Subcutaneous abdominal adipose tissue (tissue), 5 donors: Measurements from ENCODE around the gene IGLL1.
A peak's percentile ranks its signal among the peaks of the same experiment; 100 is the strongest.
"Not testable (repeated sequence)": the region's sequence is repeated elsewhere in the genome, so short reads cannot be mapped to it uniquely, and the experiment has no call there.

Experiments used
- H3K27ac ChIP-seq: one replicate; pipeline ENCODE4 v1.7.0; 2013; ENCODE audit warnings: low read depth, mild to moderate bottlenecking, inconsistent platforms, low read length, moderate library complexity
- H3K27me3 ChIP-seq, 5 donors: one replicate each; pipeline ENCODE4 v1.7.0; 2013; ENCODE audit warnings: low read length in 5 of 5, inconsistent platforms in 1 of 5; ENCODE audit not compliant: control insufficient read depth in 5 of 5, insufficient read depth in 4 of 5
- H3K36me3 ChIP-seq, 5 donors: one replicate each; pipeline ENCODE4 v1.7.0; 2013; ENCODE audit warnings: low read length in 5 of 5; ENCODE audit not compliant: control insufficient read depth in 5 of 5, insufficient read depth in 5 of 5
- H3K4me1 ChIP-seq, 5 donors: one replicate each; pipeline ENCODE4 v1.7.0; 2013; ENCODE audit warnings: low read length in 5 of 5, mild to moderate bottlenecking in 3 of 5, moderate library complexity in 1 of 5; ENCODE audit not compliant: control insufficient read depth in 5 of 5, insufficient read depth in 5 of 5
- H3K4me3 ChIP-seq, 5 donors: one replicate each; pipeline ENCODE4 v1.7.0; 2013; ENCODE audit warnings: low read length in 5 of 5, low read depth in 1 of 5
- H3K9ac ChIP-seq, 5 donors: one replicate each; pipeline ENCODE4 v1.7.0; 2013; ENCODE audit warnings: low read length in 5 of 5, mild to moderate bottlenecking in 4 of 5, moderate library complexity in 3 of 5
- H3K9me3 ChIP-seq, 5 donors: one replicate each; pipeline ENCODE4 v1.7.0; 2013; ENCODE audit warnings: low read length in 5 of 5; ENCODE audit not compliant: control insufficient read depth in 5 of 5
- donor health status: healthy.
- donor health status: healthy.
- donor health status: healthy.
- donor health status: healthy.
- donor health status: healthy.

The IGLL1 gene

GRCh38 chr22:23565305-23565914 is 14.7 kb downstream of the IGLL1 start:
- no peaks in the 10 kb centered on the region for H3K36me3 ChIP-seq
- H3K9me3 ChIP-seq: no peaks in the 10 kb centered on the region
- peaks cover 0 to 10% (median 9%) of the 10 kb centered on the region in 5 donors for H3K4me1 ChIP-seq
- H3K27ac ChIP-seq: no peak overlapping the region
- peak overlapping the region; percentile 19 to 59 (median 48) for H3K4me3 ChIP-seq
- H3K9ac ChIP-seq: peak overlapping the region in 2 of 5 donors; percentile 14 to 31
- peaks cover 11 to 40% (median 31%) of the 10 kb centered on the region in 5 donors for H3K27me3 ChIP-seq

GRCh38 chr22:23564276-23564675 is 15.8 kb downstream of the IGLL1 start:
- Histone ChIP-seq H3K9me3 (no peaks in the 10 kb centered on the region), H3K9ac (no peak overlapping the region)

DNA sequence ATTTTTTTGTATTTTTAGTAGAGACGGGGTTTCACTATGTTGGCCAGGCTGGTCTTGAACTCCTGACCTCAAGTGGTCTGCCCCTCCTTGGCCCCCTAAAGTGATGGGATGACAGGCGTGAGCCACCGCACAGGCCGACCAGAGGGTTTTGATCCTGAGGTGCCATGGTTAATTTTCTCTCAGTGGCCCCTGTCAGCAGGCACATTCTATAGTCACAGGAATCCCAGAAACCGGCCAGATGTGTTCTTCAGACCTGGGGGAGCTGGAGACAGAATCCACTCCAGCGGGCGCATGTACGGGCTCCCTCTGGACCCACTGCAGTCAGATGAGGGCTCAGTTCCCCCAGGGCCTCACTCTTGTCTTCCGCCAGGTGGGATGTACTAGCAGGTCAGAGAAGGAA is 17.0 kb downstream of the IGLL1 start:
- H3K36me3 ChIP-seq: no peaks in the 10 kb centered on the region
- peaks cover 11 to 40% (median 29%) of the 10 kb centered on the region in 5 donors for H3K27me3 ChIP-seq
- H3K4me3 ChIP-seq: no peak overlapping the region

More at GRCh38 chr22:23564276-23564675, 15.8 kb downstream of the IGLL1 start:
- Histone ChIP-seq H3K4me3 (no peak overlapping the region), H3K27me3 (peaks cover 11 to 40% (median 29%) of the 10 kb centered on the region in 5 donors), H3K4me1 (peaks cover 0 to 10% (median 9%) of the 10 kb centered on the region in 5 donors), H3K36me3 (no peaks in the 10 kb centered on the region), H3K27ac (no peak overlapping the region)

DNA sequence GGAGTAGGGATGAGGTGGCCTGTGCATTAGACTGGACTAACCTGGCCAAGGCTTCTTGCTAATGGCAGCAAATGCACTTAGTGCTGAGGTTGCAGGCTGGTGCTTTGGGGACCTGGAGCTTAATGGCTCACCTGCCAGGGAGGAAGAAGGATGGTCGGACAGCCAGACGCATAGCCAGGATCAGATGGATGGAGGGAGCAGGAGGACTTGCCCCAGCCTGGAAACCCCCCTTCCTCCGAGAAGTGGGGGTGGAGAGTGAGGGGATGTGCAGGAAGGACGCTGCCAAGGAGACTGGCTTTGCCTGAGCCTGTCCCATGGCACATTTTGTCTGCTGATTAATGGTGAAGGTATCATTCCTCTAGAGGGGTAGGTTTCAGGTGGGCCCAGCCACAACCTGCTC is 17.9 kb downstream of the IGLL1 start:
- no peak overlapping the region for H3K9ac ChIP-seq
- peaks cover 11 to 39% (median 29%) of the 10 kb centered on the region in 5 donors for H3K27me3 ChIP-seq
- peaks cover 0 to 10% (median 9%) of the 10 kb centered on the region in 5 donors for H3K4me1 ChIP-seq
- no peak overlapping the region for H3K27ac ChIP-seq
- no peaks in the 10 kb centered on the region for H3K9me3 ChIP-seq
- no peaks in the 10 kb centered on the region for H3K36me3 ChIP-seq
- H3K4me3 ChIP-seq: no peak overlapping the region

More for the DNA sequence above, 17.0 kb downstream of the IGLL1 start:
- Histone ChIP-seq H3K4me1 (peaks cover 0 to 10% (median 9%) of the 10 kb centered on the region in 5 donors), H3K9me3 (no peaks in the 10 kb centered on the region), H3K9ac (no peak overlapping the region), H3K27ac (no peak overlapping the region)

- H3K4me1 ChIP-seq, H3K9ac ChIP-seq, H3K36me3 ChIP-seq, H3K9me3 ChIP-seq, H3K27ac ChIP-seq, H3K4me3 ChIP-seq: not testable (repeated sequence)
- peaks cover 12 to 32% (median 26%) of the 10 kb centered on the region in 5 donors for H3K27me3 ChIP-seq
Measured at GRCh38 chr22:23561025-23561510, 19.0 kb downstream of the IGLL1 start.

GRCh38 chr22:23560215-23560614 is 19.9 kb downstream of the IGLL1 start:
- not testable (repeated sequence) for H3K9ac ChIP-seq, H3K27ac ChIP-seq, H3K9me3 ChIP-seq, H3K4me3 ChIP-seq, H3K36me3 ChIP-seq, H3K4me1 ChIP-seq
- H3K27me3 ChIP-seq: peaks cover 6 to 26% (median 17%) of the 10 kb centered on the region in 5 donors

GRCh38 chr22:23557467-23557866 is 22.6 kb downstream of the IGLL1 start:
- H3K4me1 ChIP-seq: no peaks in the 10 kb centered on the region
- no peaks in the 10 kb centered on the region for H3K9me3 ChIP-seq
- no peak overlapping the region for H3K9ac ChIP-seq
- peaks cover 6 to 20% (median 19%) of the 10 kb centered on the region in 5 donors for H3K27me3 ChIP-seq
- H3K27ac ChIP-seq: no peak overlapping the region
- H3K4me3 ChIP-seq: no peak overlapping the region
- no peaks in the 10 kb centered on the region for H3K36me3 ChIP-seq

GRCh38 chr22:23557036-23557435 is 23.1 kb downstream of the IGLL1 start:
- Histone ChIP-seq H3K9me3 (peaks cover 0 to under 1% (median 0%) of the 10 kb centered on the region in 5 donors), H3K4me1 (no peaks in the 10 kb centered on the region), H3K9ac (no peak overlapping the region), H3K27ac (no peak overlapping the region), H3K27me3 (peaks cover 6 to 19% (median 18%) of the 10 kb centered on the region in 5 donors), H3K36me3 (no peaks in the 10 kb centered on the region), H3K4me3 (no peak overlapping the region)

GRCh38 chr22:23556026-23556620 is 24.0 kb downstream of the IGLL1 start:
- no peaks in the 10 kb centered on the region for H3K4me1 ChIP-seq
- no peak overlapping the region for H3K27ac ChIP-seq
- no peak overlapping the region for H3K4me3 ChIP-seq
- H3K9ac ChIP-seq: no peak overlapping the region
- no peaks in the 10 kb centered on the region for H3K36me3 ChIP-seq
- H3K9me3 ChIP-seq: peaks cover 0 to 3% (median 0%) of the 10 kb centered on the region in 5 donors
- H3K27me3 ChIP-seq: peaks cover 6 to 22% (median 19%) of the 10 kb centered on the region in 5 donors

DNA sequence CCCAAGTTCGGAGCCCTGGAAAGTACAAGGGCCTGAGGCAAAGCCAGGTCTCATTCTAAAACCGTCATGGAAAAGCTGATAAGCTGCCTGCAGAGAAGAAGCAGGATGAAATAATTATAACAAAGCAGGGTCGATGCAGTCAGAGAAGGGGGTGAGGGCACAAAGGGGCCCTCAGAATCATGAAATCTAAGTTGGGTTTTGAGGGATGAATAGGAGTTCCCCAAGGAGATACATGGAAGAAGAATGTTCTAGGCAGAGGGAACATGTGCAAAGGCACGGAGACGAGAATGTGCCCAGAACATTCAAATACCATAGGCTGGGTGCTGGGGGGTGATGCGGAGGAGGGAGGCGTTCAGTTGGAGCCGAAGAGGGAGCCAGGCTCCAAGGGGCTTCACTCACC is 25.0 kb downstream of the IGLL1 start:
- H3K27ac ChIP-seq: no peak overlapping the region
- H3K27me3 ChIP-seq: peaks cover 6 to 22% (median 19%) of the 10 kb centered on the region in 5 donors
- no peaks in the 10 kb centered on the region for H3K36me3 ChIP-seq

More for the DNA sequence above, 25.0 kb downstream of the IGLL1 start:
- Histone ChIP-seq H3K4me3 (no peak overlapping the region), H3K4me1 (no peaks in the 10 kb centered on the region), H3K9ac (no peak overlapping the region), H3K9me3 (peaks cover 0 to 6% (median 0%) of the 10 kb centered on the region in 5 donors)
